ENCODE results near the gene NR4A2. TPM values are rescaled to one million over a fixed set of nuclear protein-coding genes. Genes with fewer than 3 reads are reported as not detected.

The NR4A2 gene
- total RNA-seq, 1 donor from 2014 or later, result 0.88 TPM

GRCh38 chr2:156323754-156324153, 8.8 kb downstream of the NR4A2 start:
- Histone ChIP-seq H3K4me1 (peaks cover 39% of the 10 kb centered on the region), H3K27ac (replicated peaks) (no peak overlapping the region), H3K4me3 (no peak overlapping the region), H3K27me3 (ENCODE audit: low read depth) (peaks cover 100% of the 10 kb centered on the region), H3K36me3 (peaks cover 16% of the 10 kb centered on the region), H3K9me3 (replicated peaks) (no peaks in the 10 kb centered on the region)
- no peak for DNase-seq
- intact Hi-C loops (cut with micrococcal nuclease), result no loop called here
- no peak for TF ChIP-seq CTCF (IDR thresholded peaks at IDR 0.05; ENCODE audit: borderline replicate concordance)

- Histone ChIP-seq H3K27me3 (ENCODE audit: low read depth) (peaks cover 98% of the 10 kb centered on the region), H3K4me1 (peaks cover 38% of the 10 kb centered on the region), H3K36me3 (peaks cover 7% of the 10 kb centered on the region), H3K27ac (replicated peaks) (no peak overlapping the region), H3K4me3 (peak overlapping the region; percentile 67), H3K9me3 (replicated peaks) (no peaks in the 10 kb centered on the region)
- no peak for DNase-seq
- TF ChIP-seq CTCF (IDR thresholded peaks at IDR 0.05; ENCODE audit: borderline replicate concordance), result no peak
- intact Hi-C loops (cut with micrococcal nuclease), result no loop called here
Measured at GRCh38 chr2:156322686-156323231, 9.8 kb downstream of the NR4A2 start.

GRCh38 chr2:156322051-156322685, 10.4 kb downstream of the NR4A2 start:
- intact Hi-C loops (cut with micrococcal nuclease), result no loop called here
- Histone ChIP-seq H3K9me3 (replicated peaks) (no peaks in the 10 kb centered on the region), H3K27me3 (ENCODE audit: low read depth) (peaks cover 92% of the 10 kb centered on the region), H3K4me1 (peaks cover 38% of the 10 kb centered on the region), H3K4me3 (peak overlapping the region; percentile 67), H3K27ac (replicated peaks) (no peak overlapping the region), H3K36me3 (peaks cover under 1% of the 10 kb centered on the region)
- no peak for TF ChIP-seq CTCF (IDR thresholded peaks at IDR 0.05; ENCODE audit: borderline replicate concordance)
- no peak for DNase-seq

GRCh38 chr2:156321243-156321904, 11.1 kb downstream of the NR4A2 start:
- peaks cover 84% of the 10 kb centered on the region for H3K27me3 ChIP-seq (ENCODE audit: low read depth)
- intact Hi-C loops (cut with micrococcal nuclease), result no loop called here
- no peaks in the 10 kb centered on the region for H3K36me3 ChIP-seq
- H3K4me1 ChIP-seq, result peaks cover 38% of the 10 kb centered on the region
- TF ChIP-seq CTCF (IDR thresholded peaks at IDR 0.05; ENCODE audit: borderline replicate concordance), result no peak
- peak overlapping the region; percentile 81 for H3K27ac ChIP-seq (replicated peaks)
- peak overlapping the region; percentile 67 for H3K4me3 ChIP-seq
- H3K9me3 ChIP-seq (replicated peaks), result no peaks in the 10 kb centered on the region
- DNase-seq, result no peak

GRCh38 chr2:156320486-156321098, 11.9 kb downstream of the NR4A2 start:
- Histone ChIP-seq H3K27ac (replicated peaks) (peak overlapping the region; percentile 81), H3K4me1 (peaks cover 38% of the 10 kb centered on the region), H3K36me3 (no peaks in the 10 kb centered on the region), H3K27me3 (ENCODE audit: low read depth) (peaks cover 84% of the 10 kb centered on the region), H3K4me3 (peak overlapping the region; percentile 67), H3K9me3 (replicated peaks) (no peaks in the 10 kb centered on the region)
- TF ChIP-seq CTCF (IDR thresholded peaks at IDR 0.05; ENCODE audit: borderline replicate concordance), result peak; percentile 20
- intact Hi-C loops (cut with micrococcal nuclease), result no loop called here
- DNase-seq, result peak; percentile 47

Data from left ventricle myocardium inferior (tissue), 1 donor.